Stimulated activated CD4-positive, alpha-beta T cell treated with anti-CD3 and anti-CD28 coated beads, Interleukin-4, amount 100 ng/mL, for 4 hours (primary cell): ENCODE data around the gene MAPK13.
"Not testable (repeated sequence)": the region's sequence is repeated elsewhere in the genome, so short reads cannot be mapped to it uniquely, and the experiment has no call there.

Source experiments
- DNase-seq, 2 experiments: peaks; one replicate each; pipeline ENCODE4 v3.0.0-alpha.2; 2020

MAPK13 gene

DNA sequence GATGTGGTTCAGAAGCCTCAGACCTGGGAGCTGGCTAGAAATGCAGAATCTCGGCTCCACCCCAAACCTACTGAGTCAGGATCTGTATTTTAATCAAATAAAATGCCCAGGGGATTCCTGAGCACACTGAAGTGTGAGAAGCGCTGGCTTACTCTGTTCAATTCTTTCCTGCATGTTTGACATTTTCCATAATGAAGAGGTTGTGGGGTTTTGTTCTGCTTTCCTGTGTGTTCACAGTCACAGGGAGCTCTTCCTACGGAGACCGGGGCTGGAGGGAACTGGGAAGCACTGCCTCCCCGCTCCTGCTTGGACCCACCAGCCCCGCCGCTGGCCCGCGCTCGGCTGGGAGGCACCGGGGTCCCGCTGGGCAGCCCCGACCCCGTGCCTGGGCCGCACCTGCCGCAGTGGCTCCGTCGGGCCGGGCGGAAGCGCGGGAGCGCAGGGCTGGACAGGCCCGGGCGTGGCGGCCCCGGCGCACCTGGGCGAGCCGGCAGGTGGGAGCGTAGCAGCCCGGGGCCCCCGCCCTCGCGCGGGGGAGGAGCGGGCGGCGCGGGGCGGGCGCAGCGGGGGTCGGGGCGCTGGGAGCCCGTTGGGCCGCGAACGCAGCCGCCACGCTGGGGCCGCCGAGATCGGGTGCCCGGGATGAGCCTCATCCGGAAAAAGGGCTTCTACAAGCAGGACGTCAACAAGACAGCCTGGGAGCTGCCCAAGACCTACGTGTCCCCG lies at the start of gene MAPK13:
Gene MAPK13, plus strand, starts transcription at position 573 of the 726 bp plus-strand sequence. Its CDS starts 70 bp downstream, at position 643.
- peak; percentile 25 to 38 for DNase-seq

DNA sequence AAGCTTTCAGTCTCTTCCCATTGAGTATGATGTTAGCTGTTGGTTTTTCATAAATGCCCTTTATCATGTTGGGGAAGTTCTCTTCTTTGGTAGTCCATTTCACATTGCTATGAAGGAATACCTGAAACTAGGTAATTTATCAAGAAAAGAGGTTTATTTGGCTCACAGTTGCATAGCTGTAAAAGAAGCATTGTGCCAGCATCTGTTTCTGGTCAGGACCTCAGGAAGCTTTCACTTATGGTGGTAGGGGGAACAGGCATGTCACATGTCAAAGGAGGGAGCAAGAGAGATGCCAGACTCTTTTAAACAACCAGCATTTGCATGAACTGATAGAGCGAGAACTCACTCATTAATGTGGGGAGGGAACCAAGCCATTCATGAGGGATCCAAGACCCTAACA lies 48.0 kb upstream of the MAPK13 start:
- no peak for DNase-seq

DNA sequence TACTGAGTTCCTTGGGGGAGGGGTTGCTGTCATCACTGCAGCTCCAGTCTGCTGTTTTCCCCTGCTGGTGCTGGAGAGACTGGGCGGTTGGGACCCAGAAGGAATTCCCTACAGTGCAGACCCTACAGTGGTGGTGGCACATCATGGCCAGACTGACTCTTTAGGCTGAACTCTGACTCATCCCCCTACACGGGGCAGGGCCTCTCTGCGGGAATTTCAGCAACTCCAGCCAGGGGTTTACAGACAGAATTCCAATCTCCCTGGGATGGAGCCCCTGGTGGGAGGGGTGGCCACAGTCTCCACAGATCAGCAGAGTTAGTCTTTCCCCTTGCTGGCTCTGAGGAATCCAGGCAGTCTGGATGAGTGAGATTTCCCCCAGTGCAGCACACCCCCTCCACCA lies 46.9 kb upstream of the MAPK13 start:
- no peak for DNase-seq

DNA sequence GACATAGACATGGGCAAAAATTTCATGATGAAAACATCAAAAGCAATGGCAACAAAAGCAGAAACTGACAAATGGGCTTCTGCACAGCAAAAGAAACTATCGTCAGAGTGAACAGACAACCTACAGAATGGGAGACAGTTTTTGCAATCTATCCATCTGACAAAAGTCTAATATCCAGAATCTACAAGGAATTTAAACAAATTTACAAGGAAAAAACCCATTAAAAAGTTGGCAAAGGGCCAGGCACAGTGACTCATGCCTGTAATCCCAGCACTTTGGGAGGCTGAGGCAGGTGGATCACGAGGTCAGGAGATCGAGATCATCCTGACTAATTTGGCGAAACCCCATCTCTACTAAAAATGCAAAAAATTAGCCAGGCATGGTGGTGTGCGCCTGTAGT lies 42.1 kb upstream of the MAPK13 start:
- not testable (repeated sequence) for DNase-seq

DNA sequence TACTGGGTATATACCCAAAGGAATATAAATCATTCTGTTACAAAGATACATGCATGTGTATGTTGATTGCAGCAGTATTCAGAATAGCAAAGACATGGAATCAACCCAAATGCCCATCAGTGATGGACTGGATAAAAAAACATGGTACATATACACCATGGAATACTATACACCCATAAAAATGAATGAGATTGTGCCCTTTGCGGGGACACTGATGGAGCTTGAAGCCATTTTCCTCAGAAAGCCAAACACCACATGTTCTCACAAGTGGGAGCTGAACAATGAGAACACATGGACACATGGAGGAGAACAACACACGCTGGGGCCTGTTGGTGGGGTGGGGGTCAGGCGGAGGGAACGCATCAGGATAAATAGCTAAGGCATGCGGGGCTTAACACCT lies 41.3 kb upstream of the MAPK13 start:
- no peak for DNase-seq

DNA sequence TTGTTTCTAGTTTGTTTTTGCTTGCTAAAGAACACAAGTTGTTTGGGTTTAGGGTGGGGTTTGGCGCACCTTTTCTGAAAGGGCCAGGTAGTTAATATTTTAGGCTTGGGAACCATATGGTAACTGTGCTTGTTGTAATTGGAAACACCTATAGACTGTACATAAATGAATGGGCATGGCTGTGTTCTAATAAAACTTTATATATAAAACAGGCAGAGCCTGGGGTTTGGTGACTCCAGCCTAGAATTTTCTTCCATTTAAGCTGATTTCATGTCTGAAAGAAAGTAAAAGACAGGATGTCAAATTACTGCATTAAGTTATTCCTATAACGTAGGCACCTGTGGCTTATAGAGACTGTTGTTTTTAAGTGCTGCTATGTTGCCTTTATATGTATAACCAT lies 36.1 kb upstream of the MAPK13 start:
- DNase-seq, result no peak

DNA sequence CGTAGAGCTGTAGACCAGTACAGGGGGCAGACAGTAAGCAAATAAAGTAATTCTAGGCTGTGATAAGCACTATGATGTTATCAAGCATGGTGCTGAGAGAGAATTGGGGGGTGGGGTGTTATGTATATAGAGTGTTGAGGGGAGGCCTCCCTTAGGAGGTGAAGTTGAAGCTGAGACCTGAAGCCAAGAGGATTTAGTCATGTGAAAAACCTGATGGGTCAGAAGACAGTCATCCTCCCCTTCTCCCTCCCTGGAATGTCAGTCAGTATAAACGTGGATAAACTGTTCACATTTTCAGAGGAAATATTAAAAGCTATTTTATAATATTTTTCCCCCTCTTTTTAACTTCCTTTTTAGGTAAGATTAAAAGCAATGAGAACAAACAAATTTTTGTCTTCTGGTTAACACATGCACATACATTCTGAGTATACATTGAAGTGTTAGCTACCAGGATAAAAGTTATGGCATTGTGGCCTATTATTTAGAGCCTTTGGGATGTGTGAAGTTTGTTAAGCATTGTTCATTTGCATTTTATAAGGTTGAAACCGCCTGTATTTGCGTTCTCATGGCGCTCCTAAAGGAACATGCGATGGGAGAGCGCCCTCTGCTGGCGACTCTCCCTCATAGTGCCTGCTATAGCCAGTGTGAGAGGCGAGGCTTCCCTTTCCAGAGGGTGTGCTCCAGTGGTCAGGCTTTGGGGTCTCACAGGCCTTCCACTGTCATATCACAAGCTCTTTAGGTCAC lies 35.4 kb upstream of the MAPK13 start:
- DNase-seq, result peak; percentile 74 to 80

DNA sequence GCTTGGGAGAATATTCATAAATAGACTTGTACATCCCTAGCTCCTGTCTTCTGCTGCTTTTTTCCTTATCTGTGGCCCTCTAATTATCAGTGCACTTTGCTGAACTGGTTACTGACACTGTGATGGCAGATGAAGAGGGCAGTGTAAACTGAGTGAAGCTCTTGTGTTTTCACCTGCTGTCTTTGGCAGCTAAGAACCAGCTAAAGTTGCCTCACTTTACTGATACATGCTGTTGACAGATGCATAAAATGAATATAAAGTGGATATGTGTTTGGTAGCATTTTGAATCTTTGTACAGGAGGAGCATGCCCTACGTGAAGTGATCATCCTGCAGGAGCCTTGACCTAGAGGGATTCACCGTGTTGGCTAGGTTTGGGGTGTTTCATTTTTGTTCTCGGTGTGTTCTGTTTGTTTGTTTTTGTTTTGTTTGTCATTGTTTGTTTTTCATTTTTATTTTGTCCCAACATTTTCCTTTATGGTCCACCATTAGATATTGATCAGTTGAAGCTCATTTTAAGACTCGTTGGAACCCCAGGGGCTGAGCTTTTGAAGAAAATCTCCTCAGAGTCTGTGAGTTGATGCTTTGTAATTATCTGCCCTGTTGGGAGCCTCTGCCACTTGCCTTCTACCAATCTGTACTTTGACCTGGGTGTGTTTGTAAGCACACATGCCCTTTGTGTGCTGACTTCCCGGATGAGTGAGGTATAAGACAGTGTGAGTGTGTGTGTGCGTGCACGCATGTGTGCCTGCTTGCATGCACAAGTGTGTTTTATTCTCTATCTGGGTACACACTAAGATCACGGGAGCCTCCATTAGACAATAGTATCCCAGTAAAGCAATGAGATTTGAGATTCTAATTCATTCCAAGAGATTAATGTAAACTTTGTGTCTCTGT lies 34.6 kb upstream of the MAPK13 start:
- no peak for DNase-seq

DNA sequence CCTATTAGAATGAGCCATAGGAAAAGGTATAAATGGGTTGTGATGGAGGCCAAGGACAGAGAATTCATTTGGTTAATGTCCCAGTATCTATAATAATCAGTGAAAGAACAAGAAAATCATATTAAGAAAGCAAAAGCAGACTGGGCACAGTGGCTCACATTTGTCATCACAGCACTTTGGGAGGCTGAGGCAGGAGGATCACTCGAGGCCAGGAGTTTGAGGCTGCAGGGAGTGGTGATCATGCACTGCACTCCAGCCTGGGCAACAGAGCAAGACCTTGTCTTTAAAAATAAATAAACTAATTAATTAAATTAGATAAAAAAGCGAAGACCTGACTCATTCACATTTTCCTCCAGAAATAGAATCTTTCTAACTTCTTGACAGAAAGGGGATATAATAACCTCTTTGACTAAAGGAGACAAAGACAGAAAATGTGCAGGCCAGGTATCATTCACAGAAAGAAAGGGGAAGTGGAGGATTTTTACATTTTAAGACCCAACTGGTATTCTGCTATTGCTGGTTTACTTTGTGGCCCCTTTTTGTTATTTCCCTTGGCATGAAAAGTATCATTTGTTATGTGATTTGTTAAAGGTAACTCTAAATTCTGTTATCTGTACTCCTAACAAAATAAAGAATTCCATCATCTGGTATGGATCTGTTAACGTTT lies 31.9 kb upstream of the MAPK13 start:
- no peak for DNase-seq

DNA sequence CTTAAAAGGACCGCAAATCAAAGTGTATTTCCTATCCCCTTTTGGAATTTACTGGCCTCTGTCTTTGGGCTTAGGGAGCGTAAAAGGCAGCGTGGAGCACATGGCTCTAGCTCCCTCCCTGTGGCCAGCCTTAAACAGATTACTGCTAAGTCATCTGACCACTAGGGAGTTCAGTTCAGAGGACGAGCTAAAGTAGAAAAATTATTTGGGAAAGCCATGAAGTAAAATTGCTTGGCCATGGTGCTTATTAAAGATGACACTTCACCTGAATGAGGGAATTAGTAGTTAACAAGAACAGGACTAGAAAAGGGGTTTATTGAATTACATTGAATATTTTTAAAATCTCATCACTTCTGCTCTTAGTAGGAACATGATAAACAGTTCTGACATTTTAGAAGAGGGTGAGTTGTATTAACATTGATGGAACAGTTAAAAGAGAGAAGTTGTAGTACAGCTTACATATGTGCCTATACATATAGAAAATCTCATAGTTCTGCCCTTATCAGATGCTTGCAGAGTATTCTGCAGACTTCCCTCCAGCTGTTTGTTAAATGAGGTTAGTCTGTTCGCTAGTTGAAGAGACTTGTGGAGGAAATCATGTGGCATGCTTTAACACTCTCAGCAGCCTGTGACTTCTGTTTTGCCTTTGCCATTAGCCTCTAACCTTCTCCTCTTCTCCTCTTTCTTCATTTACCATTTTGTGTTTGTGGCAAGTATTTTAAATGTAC lies 31.2 kb upstream of the MAPK13 start:
- DNase-seq, result no peak

DNA sequence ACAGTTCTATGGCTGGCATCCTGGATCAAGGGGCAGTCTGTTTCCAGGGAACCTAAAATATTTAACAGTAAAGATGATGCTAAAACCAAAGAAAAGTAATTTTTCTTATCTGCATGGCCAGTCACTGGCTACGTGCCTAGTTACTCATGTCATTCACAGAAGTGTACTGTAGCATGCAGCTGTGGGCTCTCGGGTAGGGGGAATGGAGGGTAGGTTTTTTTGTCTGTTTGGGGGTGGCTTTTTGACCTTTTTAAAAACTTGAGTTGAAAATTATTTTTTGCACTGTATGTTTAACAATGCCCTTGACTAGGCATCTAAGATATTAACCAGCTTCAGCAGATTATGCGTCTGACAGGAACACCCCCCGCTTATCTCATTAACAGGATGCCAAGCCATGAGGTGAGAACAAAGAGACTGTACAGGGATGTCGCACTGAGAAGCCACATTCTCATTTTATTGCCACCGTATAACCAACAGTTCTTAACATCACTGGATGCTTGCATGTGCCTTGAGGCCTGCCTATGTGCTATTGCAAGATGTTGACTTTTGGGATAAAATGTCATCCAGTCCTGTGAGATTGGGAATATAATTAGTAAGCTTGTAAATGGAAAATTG lies 30.3 kb upstream of the MAPK13 start:
- peak in 1 of 2 experiments; percentile 18 for DNase-seq

DNA sequence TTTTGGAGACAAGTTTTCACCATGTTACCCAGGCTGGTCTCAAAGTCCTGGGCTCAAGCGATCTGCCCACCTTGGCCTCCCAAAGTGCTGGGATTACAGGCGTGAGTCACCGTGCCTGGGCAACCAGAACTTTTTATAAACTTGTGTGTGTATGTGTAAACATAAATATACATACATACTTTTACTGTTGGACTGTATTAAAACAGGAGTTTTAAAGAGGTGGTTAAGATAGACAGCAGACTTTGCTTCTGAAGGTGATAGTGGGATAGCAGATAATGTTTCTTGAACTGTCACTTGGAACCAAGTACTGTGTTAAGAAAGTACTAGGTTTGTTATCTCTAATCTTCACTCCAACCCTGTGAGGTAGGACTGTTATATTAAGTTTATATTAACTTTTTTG lies 28.6 kb upstream of the MAPK13 start:
- DNase-seq, result no peak

DNA sequence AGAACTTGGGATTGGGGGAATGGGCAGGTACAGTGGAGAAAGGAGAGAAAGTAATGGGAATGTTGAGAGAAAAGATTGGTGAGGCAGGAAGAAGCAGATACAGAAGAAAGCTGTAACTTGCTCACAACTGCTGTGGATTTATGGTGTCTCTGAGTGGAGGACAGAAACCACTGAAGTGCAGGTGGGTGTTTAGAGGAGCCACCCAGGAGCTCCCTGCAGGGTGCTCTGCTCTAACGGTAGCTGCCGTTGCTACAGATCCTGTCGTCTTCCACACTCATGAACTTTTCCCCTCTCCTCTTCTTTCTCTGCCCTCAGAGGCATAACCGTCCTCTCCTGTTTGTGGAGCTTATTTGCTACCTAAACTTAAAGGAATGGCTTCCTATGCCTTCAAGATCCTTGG lies 27.5 kb upstream of the MAPK13 start:
- no peak for DNase-seq

DNA sequence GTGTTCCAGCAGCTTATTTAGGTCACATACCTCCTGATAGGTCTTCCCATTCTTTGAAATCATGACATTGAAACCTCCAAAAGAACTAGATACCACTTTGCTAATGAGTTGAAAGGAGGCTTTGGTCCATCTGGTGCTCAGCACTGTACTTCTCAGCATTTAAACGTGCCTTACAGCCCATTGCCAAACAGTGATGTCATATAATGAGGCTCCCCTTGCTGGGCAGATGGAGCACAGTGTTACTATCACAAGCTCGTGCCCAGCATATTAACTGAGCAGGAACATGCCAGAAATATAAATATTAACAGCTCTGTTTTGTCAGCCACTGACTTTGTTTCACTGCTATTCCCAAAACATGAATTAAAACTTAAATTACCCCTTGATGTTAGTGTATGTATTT lies 25.5 kb upstream of the MAPK13 start:
- DNase-seq, result no peak

DNA sequence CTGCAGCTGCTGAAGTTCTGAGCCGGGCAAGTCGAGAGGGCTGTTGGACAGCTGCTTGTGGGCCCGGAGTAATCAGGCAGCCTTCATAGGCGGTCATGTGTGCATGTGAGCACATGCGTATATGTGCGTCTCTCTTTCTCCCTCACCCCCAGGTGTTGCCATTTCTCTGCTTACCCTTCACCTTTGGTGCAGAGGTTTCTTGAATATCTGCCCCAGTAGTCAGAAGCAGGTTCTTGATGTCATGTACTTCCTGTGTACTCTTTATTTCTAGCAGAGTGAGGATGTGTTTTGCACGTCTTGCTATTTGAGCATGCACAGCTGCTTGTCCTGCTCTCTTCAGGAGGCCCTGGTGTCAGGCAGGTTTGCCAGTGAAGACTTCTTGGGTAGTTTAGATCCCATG lies 21.2 kb upstream of the MAPK13 start:
- DNase-seq, result no peak

DNA sequence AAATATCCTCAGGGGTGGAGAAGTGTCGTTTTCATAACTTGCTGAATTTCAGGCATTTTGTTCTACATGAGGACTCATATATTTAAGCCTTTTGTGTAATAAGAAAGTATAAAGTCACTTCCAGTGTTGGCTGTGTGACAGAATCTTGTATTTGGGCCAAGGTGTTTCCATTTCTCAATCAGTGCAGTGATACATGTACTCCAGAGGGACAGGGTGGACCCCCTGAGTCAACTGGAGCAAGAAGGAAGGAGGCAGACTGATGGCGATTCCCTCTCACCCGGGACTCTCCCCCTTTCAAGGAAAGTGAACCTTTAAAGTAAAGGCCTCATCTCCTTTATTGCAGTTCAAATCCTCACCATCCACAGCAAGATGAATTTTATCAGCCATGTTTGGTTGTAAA lies 20.3 kb upstream of the MAPK13 start:
- DNase-seq, result no peak

DNA sequence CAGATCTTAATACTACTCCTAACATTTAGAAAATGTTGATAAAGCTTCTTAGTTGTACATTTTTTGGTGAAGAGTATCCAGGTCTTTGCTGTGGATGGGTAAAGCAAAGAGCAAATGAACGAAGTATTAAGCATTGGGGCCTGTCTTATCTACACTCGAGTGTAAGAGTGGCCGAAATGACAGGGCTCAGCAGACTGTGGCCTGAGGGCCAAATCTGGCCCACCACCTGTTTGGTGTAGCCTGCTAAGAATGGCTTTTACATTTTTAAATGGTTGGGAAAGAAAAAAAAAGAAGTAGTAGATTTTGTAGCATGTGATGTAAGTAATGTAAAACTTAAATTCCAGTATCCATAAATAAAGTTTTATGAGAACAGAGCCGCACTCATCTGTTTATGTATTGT lies 19.4 kb upstream of the MAPK13 start:
- DNase-seq, result no peak

DNA sequence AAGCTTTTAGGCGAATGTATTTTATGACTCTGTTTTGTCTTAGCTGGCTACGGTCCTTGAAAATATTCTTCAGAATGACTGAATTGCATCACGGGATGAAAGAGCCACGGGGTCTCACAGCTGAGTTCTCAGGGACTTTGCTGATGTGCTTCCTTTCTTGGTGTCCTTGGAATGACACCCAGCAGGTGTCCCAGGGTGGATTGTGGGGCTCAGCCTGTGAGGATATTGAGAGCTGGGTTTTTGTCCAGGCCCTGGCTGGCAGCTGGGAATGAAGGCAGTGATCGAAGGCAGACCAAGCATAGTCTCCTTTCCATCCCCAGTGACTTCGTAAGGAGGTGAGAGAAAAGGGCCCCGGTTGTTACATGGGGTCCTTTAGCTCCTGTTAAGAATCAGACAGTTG lies 18.8 kb upstream of the MAPK13 start:
- DNase-seq, result no peak

DNA sequence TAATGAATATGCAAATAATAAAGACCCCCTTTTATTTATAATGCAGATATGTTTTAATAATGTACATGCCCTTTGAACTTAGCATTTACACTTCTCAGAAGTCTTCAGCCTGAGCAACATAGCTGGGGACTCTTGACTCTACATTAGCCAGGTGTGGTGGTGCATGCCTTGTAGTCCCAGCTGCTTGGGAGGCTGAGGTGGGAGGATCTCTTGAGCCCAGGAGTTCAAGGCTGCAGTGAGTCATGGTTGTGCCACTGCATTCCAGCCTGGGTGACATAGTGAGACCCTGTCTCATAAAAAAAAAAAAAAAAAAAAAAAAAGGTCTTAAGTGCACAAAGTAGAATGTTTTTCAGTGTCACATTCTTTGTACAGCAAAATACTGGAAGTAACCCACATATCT lies 17.3 kb upstream of the MAPK13 start:
- no peak for DNase-seq

DNA sequence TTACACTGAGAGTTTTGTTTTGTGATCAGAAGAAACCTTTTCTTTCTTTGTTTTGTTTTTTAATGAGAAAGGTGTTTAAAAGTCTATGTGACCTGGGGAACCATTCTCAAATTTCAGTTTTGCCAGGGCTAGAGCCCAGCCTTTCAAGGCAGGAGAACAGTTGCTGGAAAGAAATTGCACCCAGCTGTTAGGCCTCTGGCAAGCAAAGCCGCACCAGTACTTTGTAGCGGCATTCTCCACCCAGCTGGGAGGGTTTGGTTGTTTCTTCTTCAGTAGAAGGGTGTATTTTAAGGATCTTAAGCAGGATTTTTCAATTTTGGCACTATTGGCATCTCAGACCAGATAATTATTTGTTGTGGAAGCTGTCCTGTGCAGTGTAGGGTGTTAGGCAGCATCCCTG lies 16.6 kb upstream of the MAPK13 start:
- no peak for DNase-seq

DNA sequence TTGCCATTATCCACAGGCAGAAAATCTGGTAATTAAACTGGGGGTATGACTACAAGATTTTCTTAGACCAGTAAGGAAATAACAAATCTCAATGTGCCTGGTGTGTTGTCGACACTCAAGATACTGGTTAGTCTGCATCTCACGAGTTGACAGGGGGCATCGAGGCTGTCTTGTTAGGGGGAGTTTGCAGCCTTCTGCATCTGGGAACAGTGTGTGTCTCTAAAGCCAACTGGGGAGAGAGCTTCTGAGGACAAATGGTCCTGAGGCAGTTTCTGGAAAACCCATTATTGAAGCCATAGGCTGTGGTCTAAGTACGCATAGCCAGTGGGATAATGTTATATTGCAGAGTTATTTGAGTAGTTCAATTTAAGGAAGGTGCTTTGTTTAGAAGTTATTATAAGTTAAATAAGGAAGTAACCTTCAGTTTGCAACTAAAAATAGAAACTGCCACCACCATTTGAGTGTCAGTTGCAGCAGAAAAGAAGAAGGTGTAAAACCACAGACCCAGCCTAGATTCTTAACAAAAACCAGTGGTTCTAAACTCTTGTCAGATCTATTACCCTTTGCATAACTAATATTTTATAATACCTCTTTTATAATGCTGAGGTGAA lies 15.4 kb upstream of the MAPK13 start:
- DNase-seq, result no peak
